Natural killer cell treated with Interleukin-12 subunit alpha and Interleukin-12 subunit beta and Interleukin-15 and Interleukin-18, amount 100 ng/mL, for 72 hours (primary cell): Measurements from ENCODE around the gene NCK2. TPM values are rescaled to one million over a fixed set of nuclear protein-coding genes. Genes with fewer than 3 reads are reported as not detected.

Source experiments
- ATAC-seq, 2 donors: fragments of 150-1000 bp; cut with Tn5 transposase in 1 of 2; sonication (Bioruptor Pico), chemical (Tn5 transposase) in 1 of 2; 2 replicates each; pipeline ENCODE4 v1.10.0; 2021
- DNase-seq: peaks from one replicate; pipeline ENCODE4 v3.0.0; 2022; ENCODE audit warnings: low spot score
- H3K27ac Mint-ChIP-seq, 2 donors: 1 replicate in 1 of 2; 2 replicates in 1 of 2; pipeline ENCODE4 v1.8.0; 2022; ENCODE audit warnings: mixed read lengths in 2 of 2, mild to moderate bottlenecking in 1 of 2, moderate library complexity in 1 of 2
- H3K27me3 Mint-ChIP-seq, 2 donors: 1 replicate in 1 of 2; 2 replicates in 1 of 2; pipeline ENCODE4 v1.8.0; 2022; ENCODE audit warnings: mixed read lengths in 2 of 2
- H3K36me3 Mint-ChIP-seq: one replicate; pipeline ENCODE4 v1.8.0; 2022; ENCODE audit warnings: mixed read lengths
- H3K4me1 Mint-ChIP-seq, 2 donors: 1 replicate in 1 of 2; 2 replicates in 1 of 2; pipeline ENCODE4 v1.8.0; 2022; ENCODE audit warnings: low read depth in 2 of 2, mixed read lengths in 2 of 2, mild to moderate bottlenecking in 1 of 2
- H3K4me3 Mint-ChIP-seq: one replicate; pipeline ENCODE4 v1.8.0; 2022; ENCODE audit warnings: mixed read lengths
- H3K9me3 Mint-ChIP-seq: 2 replicates; pipeline ENCODE4 v1.8.0; 2022; ENCODE audit warnings: mixed read lengths
- total RNA-seq, 2 donors: library from RNA; stranded (reverse); gene quantifications; one replicate each; pipeline ENCODE4 v1.2.3, GENCODE V29; 2022

NCK2 gene
- total RNA-seq, 2 donors from 2014 or later, result 44.7 to 47.4 TPM

GRCh38 chr2:105723431-105723830 is 21.3 kb upstream of the NCK2 start:
- peaks cover 0 to 9% of the 10 kb centered on the region in 2 donors for H3K27me3 Mint-ChIP-seq
- H3K36me3 Mint-ChIP-seq, result peaks cover 9% of the 10 kb centered on the region
- H3K4me3 Mint-ChIP-seq, result no peak overlapping the region
- H3K4me1 Mint-ChIP-seq, result peaks cover 0 to 6% of the 10 kb centered on the region in 2 donors
- ATAC-seq (no peak), DNase-seq (no peak)
- peaks cover 4% of the 10 kb centered on the region for H3K9me3 Mint-ChIP-seq
- no peak overlapping the region for H3K27ac Mint-ChIP-seq

- H3K27ac Mint-ChIP-seq, result no peak overlapping the region
- peaks cover 9% of the 10 kb centered on the region for H3K36me3 Mint-ChIP-seq
- H3K4me1 Mint-ChIP-seq, result peaks cover 0 to 6% of the 10 kb centered on the region in 2 donors
- H3K9me3 Mint-ChIP-seq, result peaks cover 4% of the 10 kb centered on the region
- ATAC-seq, result no peak
- H3K27me3 Mint-ChIP-seq, result peaks cover 0 to 5% of the 10 kb centered on the region in 2 donors
- DNase-seq, result no peak
- H3K4me3 Mint-ChIP-seq, result no peak overlapping the region
Measured at GRCh38 chr2:105725388-105725787, 19.3 kb upstream of the NCK2 start.

DNA sequence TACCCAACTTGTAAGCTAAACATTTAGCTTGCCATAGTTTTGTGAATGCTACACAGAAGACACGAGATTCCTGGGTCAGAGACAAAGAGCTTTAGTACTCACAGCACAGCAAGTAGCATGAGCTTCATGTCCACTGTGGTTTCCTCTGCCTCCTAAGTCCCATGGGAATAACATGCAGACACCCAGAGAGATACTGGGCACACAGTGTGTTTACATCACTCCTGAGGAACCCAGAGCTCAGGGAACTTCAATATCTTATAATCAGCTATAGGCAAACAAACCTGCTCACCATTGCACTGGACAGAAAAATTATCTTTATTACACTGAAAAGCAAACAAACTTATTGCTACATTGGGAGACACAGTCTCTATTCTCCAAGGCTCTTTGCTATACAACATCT is 14.5 kb upstream of the NCK2 start:
- H3K9me3 Mint-ChIP-seq, result peaks cover 4% of the 10 kb centered on the region
- DNase-seq (no peak), ATAC-seq (no peak)
- no peak overlapping the region for H3K27ac Mint-ChIP-seq
- peaks cover 5 to 9% of the 10 kb centered on the region in 2 donors for H3K4me1 Mint-ChIP-seq
- H3K4me3 Mint-ChIP-seq, result no peak overlapping the region
- H3K36me3 Mint-ChIP-seq, result peaks cover 9% of the 10 kb centered on the region
- H3K27me3 Mint-ChIP-seq, result peaks cover 3 to 7% of the 10 kb centered on the region in 2 donors

GRCh38 chr2:105731511-105731910 is 13.2 kb upstream of the NCK2 start:
- peaks cover 4% of the 10 kb centered on the region for H3K9me3 Mint-ChIP-seq
- ATAC-seq (no peak), DNase-seq (no peak)
- no peak overlapping the region for H3K27ac Mint-ChIP-seq
- peaks cover 5 to 9% of the 10 kb centered on the region in 2 donors for H3K4me1 Mint-ChIP-seq
- no peak overlapping the region for H3K4me3 Mint-ChIP-seq
- H3K36me3 Mint-ChIP-seq, result peaks cover 9% of the 10 kb centered on the region
- H3K27me3 Mint-ChIP-seq, result peaks cover 7 to 8% of the 10 kb centered on the region in 2 donors

- H3K4me1 Mint-ChIP-seq, result peaks cover 5 to 9% of the 10 kb centered on the region in 2 donors
- H3K27me3 Mint-ChIP-seq, result peaks cover 7 to 8% of the 10 kb centered on the region in 2 donors
- no peak overlapping the region for H3K27ac Mint-ChIP-seq
- ATAC-seq (no peak), DNase-seq (no peak)
- H3K36me3 Mint-ChIP-seq, result peaks cover 3% of the 10 kb centered on the region
- no peak overlapping the region for H3K4me3 Mint-ChIP-seq
- no peaks in the 10 kb centered on the region for H3K9me3 Mint-ChIP-seq
Measured at GRCh38 chr2:105732101-105732500, 12.6 kb upstream of the NCK2 start.

DNA sequence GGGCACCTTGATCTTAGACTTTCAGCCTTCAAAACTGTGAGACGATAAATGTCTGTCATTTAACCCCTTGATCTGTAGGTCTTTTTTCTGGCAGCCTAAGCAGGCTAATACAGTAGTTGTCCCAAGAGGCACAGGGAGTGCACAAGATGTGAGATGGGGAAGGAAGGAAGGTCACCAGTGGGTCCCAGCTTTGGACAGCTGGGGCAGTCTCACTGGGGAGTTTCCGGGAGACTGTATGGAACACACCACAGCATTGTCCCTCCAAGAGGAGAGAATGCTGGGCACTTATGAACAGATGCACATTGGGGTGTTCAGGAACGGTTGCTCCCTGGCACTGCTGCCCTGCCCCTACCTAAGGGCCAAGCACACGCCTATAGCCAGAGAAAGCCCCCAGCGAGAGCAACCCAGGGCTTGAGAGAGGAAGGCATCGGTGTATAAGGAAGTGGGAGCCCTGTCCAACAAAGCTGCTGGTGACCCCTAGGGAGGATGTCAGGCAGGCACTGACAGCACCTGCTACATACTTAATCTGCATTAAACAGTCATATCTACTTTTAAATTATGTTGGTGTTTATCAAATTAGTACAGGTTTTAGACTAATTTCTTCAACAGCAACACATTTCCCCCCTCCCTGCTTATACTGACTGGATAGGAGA is 11.6 kb upstream of the NCK2 start:
- peaks cover 5 to 9% of the 10 kb centered on the region in 2 donors for H3K4me1 Mint-ChIP-seq
- DNase-seq, result no peak
- no peaks in the 10 kb centered on the region for H3K9me3 Mint-ChIP-seq
- no peaks in the 10 kb centered on the region for H3K36me3 Mint-ChIP-seq
- H3K27ac Mint-ChIP-seq, result no peak overlapping the region
- no peak overlapping the region for H3K4me3 Mint-ChIP-seq
- H3K27me3 Mint-ChIP-seq, result peaks cover 7 to 8% of the 10 kb centered on the region in 2 donors
- ATAC-seq, result peak in 1 of 2 donors; percentile 24

GRCh38 chr2:105733875-105734274 is 10.8 kb upstream of the NCK2 start:
- no peak for ATAC-seq

DNA sequence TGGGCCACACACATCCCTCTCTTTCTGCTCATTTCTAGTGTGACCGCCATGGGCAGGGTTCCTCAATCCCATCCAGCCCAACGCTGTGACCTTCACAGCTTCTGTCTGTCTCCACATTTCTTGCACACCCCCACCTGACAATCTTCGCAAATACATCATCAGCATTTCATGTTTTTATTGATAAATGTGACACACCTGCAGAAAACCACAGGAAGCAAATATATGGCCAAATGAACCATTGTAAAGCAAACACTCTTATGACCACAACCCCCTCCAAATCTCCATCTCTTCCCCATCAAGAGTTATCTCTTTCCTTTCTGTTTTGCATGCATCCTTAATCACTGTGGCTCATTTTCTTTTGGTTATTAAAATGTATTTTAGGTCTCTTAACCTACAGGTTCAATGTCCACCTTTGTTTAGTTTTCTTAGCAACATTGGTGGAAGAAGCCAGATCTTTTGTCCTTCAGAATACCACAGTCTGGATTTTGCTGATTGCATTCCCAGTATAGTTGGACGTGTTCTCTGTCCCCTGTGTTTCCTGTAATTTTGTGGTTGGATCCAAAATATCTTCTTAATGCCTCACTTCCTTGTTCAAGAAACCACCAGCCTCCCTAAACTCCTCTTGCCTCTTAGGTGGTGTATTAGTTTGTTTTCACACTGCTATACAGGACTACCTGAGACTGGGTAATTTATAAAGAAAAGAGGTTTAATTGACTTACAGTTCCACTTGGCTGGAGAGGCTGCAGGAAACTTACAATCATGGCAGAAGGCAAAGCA is 9.8 kb upstream of the NCK2 start:
- DNase-seq (no peak), ATAC-seq (no peak)
- Mint-ChIP-seq H3K27ac (no peak overlapping the region), H3K36me3 (no peaks in the 10 kb centered on the region), H3K27me3 (peaks cover 7 to 8% of the 10 kb centered on the region in 2 donors), H3K4me3 (no peak overlapping the region), H3K4me1 (peaks cover 20 to 25% of the 10 kb centered on the region in 2 donors), H3K9me3 (no peaks in the 10 kb centered on the region)

More at GRCh38 chr2:105733875-105734274, 10.8 kb upstream of the NCK2 start:
- no peak for DNase-seq
- Mint-ChIP-seq H3K36me3 (no peaks in the 10 kb centered on the region), H3K4me3 (no peak overlapping the region), H3K9me3 (no peaks in the 10 kb centered on the region), H3K27me3 (peaks cover 7 to 8% of the 10 kb centered on the region in 2 donors), H3K27ac (no peak overlapping the region), H3K4me1 (peaks cover 9 to 14% of the 10 kb centered on the region in 2 donors)

- Mint-ChIP-seq H3K4me1 (peaks cover 24 to 34% of the 10 kb centered on the region in 2 donors), H3K27ac (peak overlapping the region in 1 of 2 donors; percentile 14), H3K4me3 (no peak overlapping the region), H3K27me3 (peaks cover 5 to 8% of the 10 kb centered on the region in 2 donors), H3K36me3 (no peaks in the 10 kb centered on the region), H3K9me3 (no peaks in the 10 kb centered on the region)
- DNase-seq (no peak), ATAC-seq (no peak)
Measured at GRCh38 chr2:105736145-105736544, 8.6 kb upstream of the NCK2 start.

DNA sequence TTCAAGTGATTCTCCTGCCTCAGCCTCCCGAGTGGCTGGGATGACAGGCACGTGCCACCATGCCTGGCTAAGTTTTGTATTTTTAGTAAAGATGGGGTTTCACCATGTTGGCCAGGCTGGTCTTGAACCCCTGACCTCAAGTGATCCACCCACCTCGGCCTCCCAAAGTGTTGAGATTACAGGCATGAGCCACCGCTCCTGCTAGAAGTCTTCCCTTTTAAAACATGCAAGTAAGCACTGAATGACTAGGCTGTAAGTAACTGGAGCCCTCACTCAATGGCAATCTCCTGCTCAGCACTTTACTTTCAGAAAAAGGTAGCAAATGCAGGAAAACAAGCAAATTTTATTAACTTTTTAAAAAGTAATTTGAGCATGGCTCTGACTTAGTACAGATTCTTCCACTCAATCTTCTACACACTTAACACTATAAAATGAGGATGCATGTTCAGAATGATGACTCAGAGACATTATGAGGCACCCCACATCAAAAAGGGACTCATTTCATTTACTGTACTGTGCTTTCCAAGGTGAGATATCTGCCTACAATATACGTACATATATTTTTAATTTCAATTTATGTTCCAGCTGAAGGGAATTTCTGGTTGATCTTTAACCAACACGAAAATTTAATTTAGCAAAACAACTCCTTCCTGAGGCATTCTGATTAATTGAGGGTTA is 6.6 kb upstream of the NCK2 start:
- no peak for ATAC-seq
- Mint-ChIP-seq H3K4me1 (peaks cover 30 to 49% of the 10 kb centered on the region in 2 donors), H3K9me3 (no peaks in the 10 kb centered on the region), H3K36me3 (no peaks in the 10 kb centered on the region), H3K27ac (peak overlapping the region; percentile 83 to 86), H3K27me3 (peaks cover 2 to 8% of the 10 kb centered on the region in 2 donors), H3K4me3 (peak overlapping the region; percentile 66)
- no peak for DNase-seq

DNA sequence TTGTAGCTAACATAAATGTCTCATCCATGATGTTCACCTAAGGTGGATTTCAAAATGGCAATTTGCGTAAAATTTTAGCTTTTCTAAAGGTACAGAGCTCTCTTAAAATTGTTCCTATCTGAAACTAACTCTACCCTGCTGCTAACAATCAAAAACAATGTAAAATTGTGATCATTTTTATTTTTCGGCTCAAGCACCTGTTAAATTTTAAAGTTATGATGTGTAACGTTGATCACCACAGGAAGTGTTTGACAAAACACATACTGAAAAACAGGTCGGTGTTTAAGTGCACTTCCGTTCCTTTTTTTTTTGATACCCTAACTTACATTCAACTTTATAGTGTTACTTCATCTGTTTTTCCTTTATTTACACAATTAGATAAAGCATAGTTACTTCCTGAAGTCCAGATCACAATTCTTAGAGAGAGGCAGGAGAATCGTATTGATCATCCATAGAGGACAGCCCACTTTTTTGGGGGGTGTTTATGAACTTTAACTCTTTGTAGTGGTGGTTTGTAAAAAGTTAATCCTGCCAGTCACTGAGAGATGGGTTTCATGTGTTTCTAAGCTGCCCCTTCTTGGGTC is 6.0 kb upstream of the NCK2 start:
- H3K27me3 Mint-ChIP-seq, result peaks cover 2 to 8% of the 10 kb centered on the region in 2 donors
- DNase-seq, result no peak

GRCh38 chr2:105739426-105739825 is 5.3 kb upstream of the NCK2 start:
- DNase-seq (no peak), ATAC-seq (peak in 1 of 2 donors; percentile 48)
- no peaks in the 10 kb centered on the region for H3K9me3 Mint-ChIP-seq
- peaks cover 2 to 8% of the 10 kb centered on the region in 2 donors for H3K27me3 Mint-ChIP-seq
- H3K4me1 Mint-ChIP-seq, result peaks cover 34 to 55% of the 10 kb centered on the region in 2 donors
- H3K36me3 Mint-ChIP-seq, result no peaks in the 10 kb centered on the region
- H3K27ac Mint-ChIP-seq, result peak overlapping the region; percentile 83 to 86
- H3K4me3 Mint-ChIP-seq, result peak overlapping the region; percentile 66

More for the DNA sequence above, 6.0 kb upstream of the NCK2 start:
- Mint-ChIP-seq H3K27ac (peak overlapping the region; percentile 83 to 86), H3K9me3 (no peaks in the 10 kb centered on the region), H3K4me1 (peaks cover 30 to 51% of the 10 kb centered on the region in 2 donors), H3K36me3 (no peaks in the 10 kb centered on the region), H3K4me3 (peak overlapping the region; percentile 66)
- ATAC-seq, result peak in 1 of 2 donors; percentile 46

DNA sequence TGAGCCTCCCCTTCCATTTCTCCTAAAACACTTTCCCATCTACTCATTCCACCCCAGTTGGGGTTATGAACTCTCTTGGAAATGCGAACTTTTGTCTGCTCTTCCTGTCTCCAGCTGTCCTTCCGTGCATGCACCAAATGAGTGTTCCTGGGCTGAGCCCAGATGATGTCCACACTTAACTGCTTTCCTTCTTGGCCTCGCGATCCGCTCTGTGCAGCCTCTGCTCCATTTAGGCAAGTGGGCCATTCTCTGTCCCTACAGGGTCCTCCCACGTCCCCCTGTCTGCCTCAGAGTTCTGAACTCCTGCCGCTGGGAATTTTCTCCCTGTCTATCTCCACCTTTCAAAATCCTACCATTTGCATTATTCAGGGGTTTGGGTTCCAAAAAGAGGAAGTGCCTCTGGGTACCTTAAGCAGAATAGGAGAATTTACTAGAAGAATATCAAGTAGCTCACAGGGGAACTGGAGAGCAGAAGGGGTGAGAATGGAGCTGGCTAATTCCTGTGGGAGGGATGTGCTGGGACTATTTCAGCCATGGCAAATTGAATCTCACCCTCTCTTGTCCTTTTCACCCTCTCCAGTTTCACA is 4.7 kb upstream of the NCK2 start:
- Mint-ChIP-seq H3K4me1 (peaks cover 29 to 49% of the 10 kb centered on the region in 2 donors), H3K27me3 (peaks cover 0 to 6% of the 10 kb centered on the region in 2 donors), H3K4me3 (peak overlapping the region; percentile 66), H3K27ac (peak overlapping the region; percentile 83 to 86), H3K36me3 (no peaks in the 10 kb centered on the region), H3K9me3 (no peaks in the 10 kb centered on the region)
- no peak for DNase-seq
- ATAC-seq, result no peak
